Neural progenitor cell (in vitro differentiated cells): ENCODE data around the gene PEPD. TPM values are rescaled to one million over a fixed set of nuclear protein-coding genes. Genes with fewer than 3 reads are reported as not detected.

Source experiments
- DNase-seq: peaks from one replicate; pipeline ENCODE4 v3.0.0-alpha.2; 2016; ENCODE audit warnings: low spot score
- H2AFZ ChIP-seq: fragments of 200-600 bp; sonication (generic); replicated peaks from 2 replicates; pipeline ENCODE4 v1.6.1; 2016; ENCODE audit warnings: antibody characterized with exemption
- H3F3A ChIP-seq: fragments of 200-600 bp; sonication (generic); 2 replicates; pipeline ENCODE4 v1.6.1; 2016; ENCODE audit warnings: antibody characterized with exemption, low read depth
- H3K27ac ChIP-seq: fragments of 200-600 bp; sonication (generic); 2 replicates; pipeline ENCODE4 v1.5.1; 2016; ENCODE audit warnings: mild to moderate bottlenecking
- H3K27me3 ChIP-seq: fragments of 200-600 bp; sonication (generic); 2 replicates; pipeline ENCODE4 v1.6.1; 2016; ENCODE audit warnings: mild to moderate bottlenecking, moderate library complexity
- H3K36me3 ChIP-seq: fragments of 200-600 bp; sonication (generic); 2 replicates; pipeline ENCODE4 v1.5.1; 2016
- H3K4me1 ChIP-seq: fragments of 200-600 bp; sonication (generic); 2 replicates; pipeline ENCODE4 v1.6.1; 2016; ENCODE audit warnings: mixed run types
- H3K4me2 ChIP-seq: fragments of 200-600 bp; sonication (generic); 2 replicates; pipeline ENCODE4 v1.6.1; 2016
- H3K4me3 ChIP-seq: fragments of 200-600 bp; sonication (generic); 2 replicates; pipeline ENCODE4 v1.5.1; 2016
- H3K79me2 ChIP-seq: fragments of 200-600 bp; sonication (generic); 2 replicates; pipeline ENCODE4 v1.6.1; 2016; ENCODE audit warnings: low read depth
- H3K9ac ChIP-seq: fragments of 200-600 bp; sonication (generic); 2 replicates; pipeline ENCODE4 v1.6.1; 2016
- H3K9me3 ChIP-seq: fragments of 200-600 bp; sonication (generic); 2 replicates; pipeline ENCODE4 v1.5.1; 2016; ENCODE audit warnings: low read depth
- H4K20me1 ChIP-seq: fragments of 200-600 bp; sonication (generic); 2 replicates; pipeline ENCODE4 v1.6.1; 2016; ENCODE audit warnings: low read depth
- H3K27ac Mint-ChIP-seq: 3 replicates; pipeline ENCODE4 v1.8.0; 2021; ENCODE audit warnings: mixed read lengths
- H3K27me3 Mint-ChIP-seq: 2 replicates; pipeline ENCODE4 v1.8.0; 2022; ENCODE audit warnings: low read depth, mild to moderate bottlenecking, inconsistent platforms, moderate library complexity, mixed read lengths; ENCODE audit not compliant: insufficient read depth
- H3K36me3 Mint-ChIP-seq: 3 replicates; pipeline ENCODE4 v1.8.0; 2021; ENCODE audit warnings: mixed read lengths
- H3K4me1 Mint-ChIP-seq: 3 replicates; pipeline ENCODE4 v1.8.0; 2021; ENCODE audit warnings: mixed read lengths
- H3K4me3 Mint-ChIP-seq: 3 replicates; pipeline ENCODE4 v1.8.0; 2021; ENCODE audit warnings: mild to moderate bottlenecking, moderate library complexity, mixed read lengths
- H3K9me3 Mint-ChIP-seq: 3 replicates; pipeline ENCODE4 v1.8.0; 2020; ENCODE audit warnings: mixed read lengths
- EZH2 ChIP-seq: fragments of 200-600 bp; sonication (generic); IDR thresholded peaks from 2 replicates; pipeline ENCODE4 v1.6.1; 2017; ENCODE audit warnings: antibody characterized with exemption, mild to moderate bottlenecking, moderate library complexity
- EZH2phosphoT487 ChIP-seq: fragments of 200-600 bp; sonication (generic); IDR thresholded peaks from 2 replicates; pipeline ENCODE4 v1.6.1; 2017; ENCODE audit warnings: antibody characterized with exemption
- total RNA-seq: library from RNA; depleted of rRNA; stranded (reverse); fragments of >200 nt; gene quantifications from 2 replicates; pipeline ENCODE4 v1.2.3, GENCODE V29; 2015; ENCODE audit warnings: low replicate concordance
- TF ChIP-seq, protein P1 (sequence below): fragments of 200-600 bp; sonication (generic); IDR thresholded peaks from 2 replicates; pipeline ENCODE4 v1.5.1; 2017; ENCODE audit warnings: antibody characterized with exemption, mild to moderate bottlenecking

The PEPD gene
- total RNA-seq, 1 donor from 2014 or later: 47.0 TPM

DNA sequence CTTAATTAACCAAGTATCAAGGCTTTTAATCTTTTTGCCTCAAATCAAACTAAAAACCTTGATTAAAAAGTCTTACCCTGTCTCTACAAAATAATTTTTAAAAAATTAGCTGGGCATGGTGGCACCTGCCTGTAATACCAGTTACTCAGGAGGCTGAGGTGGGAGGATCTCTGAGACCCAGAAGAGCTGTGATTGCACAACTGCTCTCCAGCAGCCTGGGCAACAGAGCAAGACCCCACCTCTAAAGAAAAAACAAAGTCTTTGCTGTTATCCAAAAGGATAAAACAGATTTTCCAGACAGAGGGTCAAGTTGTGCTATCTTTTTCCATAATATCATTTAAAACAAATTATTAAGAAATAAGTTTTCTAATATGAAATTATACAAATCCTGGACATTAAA lies 174.9 kb downstream of the PEPD start:
- TF ChIP-seq EZH2 (no peak), EZH2phosphoT487 (no peak)
- TF ChIP-seq, protein P1, sequence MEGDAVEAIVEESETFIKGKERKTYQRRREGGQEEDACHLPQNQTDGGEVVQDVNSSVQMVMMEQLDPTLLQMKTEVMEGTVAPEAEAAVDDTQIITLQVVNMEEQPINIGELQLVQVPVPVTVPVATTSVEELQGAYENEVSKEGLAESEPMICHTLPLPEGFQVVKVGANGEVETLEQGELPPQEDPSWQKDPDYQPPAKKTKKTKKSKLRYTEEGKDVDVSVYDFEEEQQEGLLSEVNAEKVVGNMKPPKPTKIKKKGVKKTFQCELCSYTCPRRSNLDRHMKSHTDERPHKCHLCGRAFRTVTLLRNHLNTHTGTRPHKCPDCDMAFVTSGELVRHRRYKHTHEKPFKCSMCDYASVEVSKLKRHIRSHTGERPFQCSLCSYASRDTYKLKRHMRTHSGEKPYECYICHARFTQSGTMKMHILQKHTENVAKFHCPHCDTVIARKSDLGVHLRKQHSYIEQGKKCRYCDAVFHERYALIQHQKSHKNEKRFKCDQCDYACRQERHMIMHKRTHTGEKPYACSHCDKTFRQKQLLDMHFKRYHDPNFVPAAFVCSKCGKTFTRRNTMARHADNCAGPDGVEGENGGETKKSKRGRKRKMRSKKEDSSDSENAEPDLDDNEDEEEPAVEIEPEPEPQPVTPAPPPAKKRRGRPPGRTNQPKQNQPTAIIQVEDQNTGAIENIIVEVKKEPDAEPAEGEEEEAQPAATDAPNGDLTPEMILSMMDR: no peak
- H3K27me3 Mint-ChIP-seq: peaks cover 14% of the 10 kb centered on the region
- Histone ChIP-seq H3K4me1 (peaks cover 10% of the 10 kb centered on the region), H3K9me3 (no peaks in the 10 kb centered on the region), H3K27ac (no peak overlapping the region), H3K36me3 (no peaks in the 10 kb centered on the region), H3K27me3 (peaks cover 8% of the 10 kb centered on the region), H3F3A (peaks cover 4% of the 10 kb centered on the region), H3K4me2 (no peak overlapping the region), H3K79me2 (no peaks in the 10 kb centered on the region), H3K4me3 (no peak overlapping the region), H4K20me1 (no peaks in the 10 kb centered on the region), H2AFZ (no peak overlapping the region), H3K9ac (no peak overlapping the region)
- H3K36me3 Mint-ChIP-seq: no peaks in the 10 kb centered on the region
- H3K27ac Mint-ChIP-seq: no peak overlapping the region
- H3K4me1 Mint-ChIP-seq: peaks cover 11% of the 10 kb centered on the region
- H3K9me3 Mint-ChIP-seq: no peaks in the 10 kb centered on the region
- DNase-seq: no peak
- no peak overlapping the region for H3K4me3 Mint-ChIP-seq

DNA sequence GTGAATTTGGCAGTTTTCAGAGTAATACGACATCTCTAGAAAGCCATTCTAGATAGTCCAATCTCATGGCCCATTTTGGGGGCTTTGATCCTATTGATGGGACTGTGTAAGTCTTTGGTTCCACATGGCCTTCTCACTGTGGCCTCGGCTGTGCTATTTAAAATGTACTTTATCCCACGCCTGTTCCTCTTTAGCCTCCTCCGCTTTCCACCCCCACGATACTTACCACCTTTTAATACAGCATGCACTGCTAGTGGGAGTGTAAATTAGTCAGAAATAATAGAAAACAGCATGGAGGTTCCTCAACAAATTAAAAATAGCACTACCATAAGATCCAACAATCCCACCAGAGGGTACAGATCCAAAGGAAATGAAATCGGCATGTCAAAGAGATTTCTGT lies 176.4 kb downstream of the PEPD start:
- Histone ChIP-seq H3K9me3 (no peaks in the 10 kb centered on the region), H3K4me1 (peaks cover 10% of the 10 kb centered on the region), H2AFZ (no peak overlapping the region), H3K4me2 (no peak overlapping the region), H3K79me2 (no peaks in the 10 kb centered on the region), H3K4me3 (no peak overlapping the region), H3K9ac (no peak overlapping the region), H3F3A (peaks cover 4% of the 10 kb centered on the region), H3K27me3 (peaks cover 23% of the 10 kb centered on the region), H4K20me1 (no peaks in the 10 kb centered on the region), H3K36me3 (no peaks in the 10 kb centered on the region), H3K27ac (no peak overlapping the region)
- no peak overlapping the region for H3K4me3 Mint-ChIP-seq
- no peak for DNase-seq
- no peaks in the 10 kb centered on the region for H3K36me3 Mint-ChIP-seq
- peaks cover 20% of the 10 kb centered on the region for H3K27me3 Mint-ChIP-seq
- peaks cover 11% of the 10 kb centered on the region for H3K4me1 Mint-ChIP-seq
- no peak overlapping the region for H3K27ac Mint-ChIP-seq
- no peak for TF ChIP-seq EZH2phosphoT487
- TF ChIP-seq, protein P1: no peak
- no peak for TF ChIP-seq EZH2
- H3K9me3 Mint-ChIP-seq: no peaks in the 10 kb centered on the region

DNA sequence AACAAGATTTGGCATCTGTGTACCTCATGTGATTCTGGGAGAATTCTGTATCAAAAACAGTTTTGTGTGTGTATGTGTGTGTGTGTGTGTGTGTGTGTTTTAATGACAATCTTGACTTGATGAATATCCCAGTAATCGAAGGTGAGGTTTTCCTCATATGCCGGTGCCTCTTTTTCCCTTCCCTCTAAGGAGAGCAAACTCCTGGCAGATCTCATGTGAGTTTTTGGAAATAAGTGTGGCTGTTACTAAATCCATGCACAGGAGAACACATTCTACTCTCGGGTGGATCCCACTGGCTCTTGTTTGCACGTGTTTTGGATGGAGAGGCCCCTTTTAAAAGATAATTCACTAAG lies 177.0 kb downstream of the PEPD start:
- peaks cover 11% of the 10 kb centered on the region for H3K4me1 Mint-ChIP-seq
- H3K36me3 Mint-ChIP-seq: no peaks in the 10 kb centered on the region
- Histone ChIP-seq H3K36me3 (no peaks in the 10 kb centered on the region), H3K79me2 (no peaks in the 10 kb centered on the region), H2AFZ (peak overlapping the region; percentile 18), H3K27me3 (peaks cover 30% of the 10 kb centered on the region), H3K4me3 (no peak overlapping the region), H3K4me2 (peak overlapping the region; percentile 17), H3F3A (peaks cover 4% of the 10 kb centered on the region), H3K9ac (no peak overlapping the region), H3K9me3 (no peaks in the 10 kb centered on the region), H3K27ac (no peak overlapping the region), H4K20me1 (no peaks in the 10 kb centered on the region), H3K4me1 (peaks cover 10% of the 10 kb centered on the region)
- H3K27me3 Mint-ChIP-seq: peaks cover 20% of the 10 kb centered on the region
- H3K27ac Mint-ChIP-seq: no peak overlapping the region
- H3K9me3 Mint-ChIP-seq: no peaks in the 10 kb centered on the region
- DNase-seq: no peak
- peak overlapping the region; percentile 12 for H3K4me3 Mint-ChIP-seq
- no peak for TF ChIP-seq EZH2phosphoT487
- no peak for TF ChIP-seq EZH2
- TF ChIP-seq, protein P1: no peak
